HG02610 (cell line): ENCODE data around the gene PPP2R3A.
A peak's percentile ranks its signal among the peaks of the same experiment; 100 is the strongest.
"Not testable (repeated sequence)": the region's sequence is repeated elsewhere in the genome, so short reads cannot be mapped to it uniquely, and the experiment has no call there.

ENCODE experiments used
- ATAC-seq: cut with Tn5 transposase; IDR thresholded peaks from one replicate; pipeline ENCODE4 v1.9.1; 2021; ENCODE audit warnings: mild to moderate bottlenecking, moderate library complexity; ENCODE audit not compliant: unreplicated experiment

The PPP2R3A gene, protein sequence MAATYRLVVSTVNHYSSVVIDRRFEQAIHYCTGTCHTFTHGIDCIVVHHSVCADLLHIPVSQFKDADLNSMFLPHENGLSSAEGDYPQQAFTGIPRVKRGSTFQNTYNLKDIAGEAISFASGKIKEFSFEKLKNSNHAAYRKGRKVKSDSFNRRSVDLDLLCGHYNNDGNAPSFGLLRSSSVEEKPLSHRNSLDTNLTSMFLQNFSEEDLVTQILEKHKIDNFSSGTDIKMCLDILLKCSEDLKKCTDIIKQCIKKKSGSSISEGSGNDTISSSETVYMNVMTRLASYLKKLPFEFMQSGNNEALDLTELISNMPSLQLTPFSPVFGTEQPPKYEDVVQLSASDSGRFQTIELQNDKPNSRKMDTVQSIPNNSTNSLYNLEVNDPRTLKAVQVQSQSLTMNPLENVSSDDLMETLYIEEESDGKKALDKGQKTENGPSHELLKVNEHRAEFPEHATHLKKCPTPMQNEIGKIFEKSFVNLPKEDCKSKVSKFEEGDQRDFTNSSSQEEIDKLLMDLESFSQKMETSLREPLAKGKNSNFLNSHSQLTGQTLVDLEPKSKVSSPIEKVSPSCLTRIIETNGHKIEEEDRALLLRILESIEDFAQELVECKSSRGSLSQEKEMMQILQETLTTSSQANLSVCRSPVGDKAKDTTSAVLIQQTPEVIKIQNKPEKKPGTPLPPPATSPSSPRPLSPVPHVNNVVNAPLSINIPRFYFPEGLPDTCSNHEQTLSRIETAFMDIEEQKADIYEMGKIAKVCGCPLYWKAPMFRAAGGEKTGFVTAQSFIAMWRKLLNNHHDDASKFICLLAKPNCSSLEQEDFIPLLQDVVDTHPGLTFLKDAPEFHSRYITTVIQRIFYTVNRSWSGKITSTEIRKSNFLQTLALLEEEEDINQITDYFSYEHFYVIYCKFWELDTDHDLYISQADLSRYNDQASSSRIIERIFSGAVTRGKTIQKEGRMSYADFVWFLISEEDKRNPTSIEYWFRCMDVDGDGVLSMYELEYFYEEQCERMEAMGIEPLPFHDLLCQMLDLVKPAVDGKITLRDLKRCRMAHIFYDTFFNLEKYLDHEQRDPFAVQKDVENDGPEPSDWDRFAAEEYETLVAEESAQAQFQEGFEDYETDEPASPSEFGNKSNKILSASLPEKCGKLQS (N-terminal part only)

DNA sequence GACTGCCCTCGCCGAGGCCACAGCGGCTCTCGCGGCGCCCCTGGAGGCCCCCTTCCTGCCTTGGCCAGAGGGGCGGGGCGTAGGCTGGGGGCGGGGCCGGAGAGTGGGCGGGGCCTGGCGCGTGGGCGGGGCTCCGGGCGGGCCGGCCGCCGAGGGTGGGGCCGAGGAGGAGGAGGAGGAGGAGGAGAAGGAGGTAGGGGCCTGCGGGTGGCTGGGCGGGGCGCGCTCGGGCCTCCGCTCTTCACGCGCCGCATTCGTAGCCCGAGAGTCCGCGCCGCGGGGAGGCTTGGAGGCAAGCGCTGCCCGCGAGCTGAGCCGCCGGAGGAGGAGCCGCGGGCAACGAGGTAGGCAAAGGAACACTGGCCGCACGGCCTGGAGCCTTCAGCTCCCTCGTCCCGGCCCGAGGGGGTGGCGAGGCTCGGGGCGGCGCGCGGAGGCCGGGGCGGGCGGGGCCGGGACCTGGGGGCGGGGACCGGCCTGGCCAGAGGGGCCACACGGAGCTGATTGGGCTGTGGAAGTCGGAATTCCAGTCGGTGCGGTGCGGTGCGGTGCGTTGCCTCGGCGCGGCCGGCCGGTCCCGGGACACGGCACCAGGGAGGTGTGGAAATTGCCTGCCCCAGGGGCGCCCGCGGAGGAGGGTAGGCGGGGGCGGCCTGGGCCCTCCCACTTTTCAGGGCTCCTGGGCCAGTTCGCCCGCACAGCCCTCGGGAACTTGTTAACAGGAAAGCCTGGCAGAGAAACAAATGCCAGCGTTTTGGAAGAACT, at the start of gene PPP2R3A:
Gene PPP2R3A, plus strand, starts transcription at position 223 of the 765 bp plus-strand sequence. CDS start 35,771 bp downstream, outside the sequence.
- ATAC-seq: peak; percentile 66

DNA sequence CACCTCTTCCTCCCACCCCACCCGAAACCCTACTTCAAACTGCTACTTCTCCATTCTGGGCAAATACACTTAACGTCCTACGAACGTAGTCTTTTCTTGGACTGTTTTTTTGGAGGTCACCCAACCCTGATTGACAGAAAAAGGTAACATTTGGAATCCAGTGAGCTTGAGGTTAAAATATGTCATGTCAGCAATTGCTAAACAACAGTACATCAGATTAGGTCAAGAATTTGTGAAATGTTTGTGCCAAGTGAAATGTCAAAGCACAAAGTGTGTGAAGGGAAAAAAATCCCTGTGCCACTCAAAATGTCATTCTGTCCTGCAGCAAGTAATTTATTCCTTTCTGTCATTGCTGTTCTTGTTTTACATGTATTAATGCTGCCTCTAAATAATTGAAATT, 49.2 kb upstream of the PPP2R3A start:
- ATAC-seq: no peak

DNA sequence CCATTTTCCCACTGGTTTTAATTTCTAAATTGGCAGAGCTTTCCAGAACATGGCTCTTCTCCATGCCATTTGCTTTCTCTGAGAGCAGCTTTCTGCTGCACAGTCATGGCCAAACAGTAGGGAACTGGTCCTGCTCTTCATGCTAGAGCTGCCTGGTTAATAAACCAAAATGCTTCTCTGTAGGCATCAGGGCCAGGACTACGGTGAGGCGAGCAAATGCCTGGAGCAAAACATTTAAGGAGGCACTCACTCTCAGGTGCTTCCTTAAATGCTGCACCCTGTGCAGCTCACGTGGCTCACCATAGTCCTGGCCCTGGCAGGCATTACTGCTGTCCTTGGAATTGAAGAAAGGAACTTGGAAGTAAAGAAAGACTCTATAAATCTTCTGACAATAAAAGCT, 48.5 kb upstream of the PPP2R3A start:
- ATAC-seq: no peak

DNA sequence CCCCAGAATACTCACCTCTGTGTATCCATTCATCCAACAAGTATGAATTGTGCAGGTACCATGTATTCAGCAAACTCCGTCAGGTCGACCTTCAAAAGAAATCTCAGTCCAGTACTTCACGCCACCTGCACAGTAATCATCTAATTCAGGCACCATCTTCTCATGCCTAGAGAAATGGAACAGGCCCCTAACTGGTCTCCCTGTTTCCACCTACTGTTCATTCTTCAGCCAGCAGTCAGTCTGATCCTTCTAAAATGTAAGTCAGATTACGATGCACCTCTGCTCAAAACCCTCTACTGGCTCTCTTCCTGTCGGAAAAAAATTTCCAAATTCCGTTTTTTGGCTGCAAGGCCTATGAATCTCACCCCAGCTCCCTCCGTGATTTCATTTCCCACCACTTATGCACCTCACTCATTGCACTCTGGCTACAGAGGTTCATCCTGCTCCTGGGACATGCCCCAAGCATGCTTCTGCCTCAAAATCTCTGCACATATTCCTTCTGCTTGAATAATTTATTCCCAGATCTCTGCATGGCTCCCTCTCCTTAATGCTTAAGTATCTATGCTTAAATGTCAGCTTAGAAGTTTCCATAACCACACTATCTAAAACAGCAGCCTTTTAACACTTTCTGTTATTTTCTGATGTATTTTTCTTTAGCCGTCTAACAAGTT, 47.5 kb upstream of the PPP2R3A start:
- no peak for ATAC-seq

DNA sequence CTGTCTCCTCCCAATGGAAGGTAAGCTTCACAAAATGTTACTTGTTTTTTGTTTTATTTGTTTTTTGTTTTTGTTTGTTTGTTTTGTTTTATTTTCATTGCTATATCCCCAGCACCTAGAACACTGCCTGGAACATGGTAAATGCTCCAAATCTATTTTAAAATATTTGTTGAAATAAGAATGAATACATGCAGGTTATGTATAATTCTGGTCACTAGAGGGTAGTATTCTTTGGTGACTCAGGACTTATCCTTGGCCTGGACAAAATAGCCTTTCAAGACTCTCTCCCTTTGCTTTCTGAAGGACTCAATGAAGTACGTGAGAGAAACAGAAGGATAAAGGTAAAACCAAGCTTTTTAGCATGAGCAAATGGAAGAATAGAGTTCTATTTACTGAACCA, 46.9 kb upstream of the PPP2R3A start:
- ATAC-seq: no peak

DNA sequence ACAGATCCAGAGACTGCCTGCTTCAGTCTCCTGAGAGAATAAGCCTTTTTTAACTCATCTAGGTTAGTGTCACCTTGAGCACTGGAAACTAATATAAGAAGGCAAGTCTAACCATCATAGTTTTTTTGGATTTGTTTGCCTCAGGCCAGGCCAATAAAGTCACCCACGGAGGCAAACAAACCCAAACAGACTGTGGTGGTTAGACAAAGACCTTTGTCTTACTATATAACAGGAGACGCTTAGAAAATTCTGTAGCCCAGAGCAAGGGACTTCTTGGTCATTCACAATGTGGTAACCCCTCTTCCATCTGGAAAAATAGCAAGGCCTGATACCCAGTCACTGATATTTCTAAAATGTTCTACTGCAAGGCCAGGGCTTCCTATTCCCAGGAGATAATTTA, 45.3 kb upstream of the PPP2R3A start:
- ATAC-seq: no peak

DNA sequence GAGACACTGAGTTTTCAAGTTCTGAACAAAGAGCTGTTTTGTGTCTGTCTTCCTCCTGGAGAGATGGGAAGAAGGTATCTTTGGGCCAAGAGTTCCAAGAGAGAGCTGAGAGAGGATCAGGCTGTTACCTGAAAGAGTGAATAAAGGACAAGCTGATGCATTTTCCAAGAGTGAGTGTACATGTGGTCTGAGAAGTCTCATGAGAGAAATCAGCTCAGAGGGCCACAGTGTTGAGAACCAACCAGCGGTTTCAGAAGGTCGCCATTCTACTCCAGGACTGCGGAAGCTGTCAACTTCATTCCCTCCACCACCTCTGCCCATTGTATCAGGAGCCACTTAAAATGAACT, 42.7 kb upstream of the PPP2R3A start:
- ATAC-seq: no peak

DNA sequence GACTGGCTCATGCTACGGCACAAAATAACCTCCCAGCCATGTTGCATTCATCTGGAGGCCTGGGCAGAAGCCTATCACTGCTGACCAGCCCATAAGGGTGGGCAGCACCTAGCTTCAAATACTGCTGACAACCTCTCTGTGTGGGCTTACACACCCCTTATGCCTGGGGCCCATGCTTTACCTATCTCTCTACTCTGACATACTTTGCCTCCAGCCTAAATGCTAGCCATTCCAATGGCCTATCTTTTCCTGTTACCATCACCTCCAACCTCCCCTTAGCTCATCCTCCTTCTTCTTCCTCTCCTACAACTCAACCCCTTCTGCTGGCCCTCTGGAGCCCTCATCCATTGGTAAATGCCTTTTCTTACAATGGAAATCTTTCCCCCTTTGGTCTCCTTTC, 41.0 kb upstream of the PPP2R3A start:
- no peak for ATAC-seq

DNA sequence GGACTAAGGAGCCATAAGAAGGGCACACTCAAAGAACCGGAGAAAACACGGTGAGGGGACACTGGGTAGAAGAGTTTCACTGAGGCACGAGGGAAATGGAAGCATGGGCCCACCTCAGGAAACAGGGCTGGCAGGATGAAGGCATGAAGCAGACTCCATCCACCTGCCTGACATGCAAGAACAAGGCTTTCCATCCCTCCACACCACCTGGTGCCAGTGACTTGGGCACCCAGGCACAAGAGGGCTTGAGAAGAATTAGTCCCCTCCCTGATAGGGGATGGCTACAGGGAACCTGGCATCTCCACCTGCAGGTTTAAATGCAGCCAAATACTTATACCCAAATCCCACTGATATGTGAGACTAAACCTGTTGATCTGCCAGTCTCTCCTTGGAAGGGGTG, 38.9 kb upstream of the PPP2R3A start:
- no peak for ATAC-seq

DNA sequence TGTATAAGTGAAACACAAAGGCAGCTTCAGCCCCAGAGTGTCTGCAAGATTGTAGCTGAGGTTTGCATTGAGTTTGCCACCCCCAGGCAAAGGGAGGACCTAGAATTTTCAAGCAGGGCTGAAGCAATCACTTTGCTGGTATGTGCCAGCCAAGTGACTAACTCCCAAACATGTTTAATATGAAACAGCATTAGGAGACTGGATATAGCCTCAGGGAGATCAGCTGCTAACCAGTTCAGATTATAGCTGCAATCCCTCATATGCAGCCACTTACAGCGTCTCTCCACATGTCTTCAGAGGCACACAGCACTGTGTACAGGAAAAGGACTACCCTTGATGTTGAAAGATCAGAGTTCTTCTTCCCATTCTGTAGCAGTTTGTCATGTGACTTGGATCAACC, 38.4 kb upstream of the PPP2R3A start:
- ATAC-seq: no peak

DNA sequence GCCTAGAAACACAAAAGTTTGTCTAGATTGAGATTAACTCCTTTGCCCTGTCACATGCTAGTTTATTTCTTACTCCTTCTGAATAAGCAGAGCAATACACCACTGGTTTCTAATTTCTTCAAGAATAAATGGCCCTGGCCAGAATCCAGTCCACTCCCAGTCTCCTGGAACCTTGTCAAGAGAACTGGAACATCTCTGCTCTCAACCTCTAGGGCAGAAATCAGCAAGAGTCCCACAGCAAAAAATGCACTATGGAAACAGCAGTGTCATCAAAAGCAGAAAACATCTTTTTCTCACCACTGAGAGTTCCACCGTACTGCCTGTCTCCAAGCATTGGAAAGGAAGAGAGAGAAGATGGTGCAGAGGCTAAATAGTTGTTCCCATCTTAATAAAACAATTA, 35.9 kb upstream of the PPP2R3A start:
- no peak for ATAC-seq

DNA sequence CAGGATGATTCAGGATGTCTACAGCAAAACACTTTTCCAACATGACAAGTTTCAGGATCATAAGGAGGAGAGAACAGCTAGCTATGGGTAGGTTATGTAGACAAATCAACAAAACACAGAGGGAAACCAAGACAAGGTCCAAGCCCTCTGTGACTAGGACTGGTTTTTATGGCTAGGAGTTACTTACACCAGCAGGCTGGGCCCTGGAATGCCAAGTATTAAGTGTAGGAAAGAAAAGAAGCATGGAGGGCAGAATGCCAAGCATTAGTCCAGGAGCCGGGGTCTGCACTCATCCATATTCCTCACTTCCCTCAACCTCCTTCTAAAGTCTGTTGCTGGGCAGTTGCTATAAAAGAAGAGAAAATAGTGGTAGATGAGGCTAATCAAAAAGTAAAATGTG, 35.3 kb upstream of the PPP2R3A start:
- no peak for ATAC-seq

DNA sequence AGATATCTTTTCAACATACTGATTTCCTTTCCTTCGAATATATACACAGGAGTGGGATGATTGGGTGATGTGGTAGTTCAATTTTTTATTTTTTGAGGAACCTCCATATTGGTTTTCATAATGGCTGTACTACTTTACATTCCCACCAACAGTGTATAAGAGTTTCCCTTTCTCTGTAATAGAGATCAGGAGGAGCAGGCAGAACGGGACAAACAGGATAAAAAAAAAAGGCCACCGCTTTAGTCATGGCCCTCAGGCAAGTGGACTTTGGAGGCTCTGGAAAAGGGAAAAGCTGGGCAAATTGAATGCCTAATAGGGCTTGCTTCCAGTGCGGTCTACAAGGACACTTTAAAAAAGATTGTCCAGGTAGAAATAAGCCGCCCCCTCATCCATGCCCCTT, 30.4 kb upstream of the PPP2R3A start:
- ATAC-seq: not testable (repeated sequence)

DNA sequence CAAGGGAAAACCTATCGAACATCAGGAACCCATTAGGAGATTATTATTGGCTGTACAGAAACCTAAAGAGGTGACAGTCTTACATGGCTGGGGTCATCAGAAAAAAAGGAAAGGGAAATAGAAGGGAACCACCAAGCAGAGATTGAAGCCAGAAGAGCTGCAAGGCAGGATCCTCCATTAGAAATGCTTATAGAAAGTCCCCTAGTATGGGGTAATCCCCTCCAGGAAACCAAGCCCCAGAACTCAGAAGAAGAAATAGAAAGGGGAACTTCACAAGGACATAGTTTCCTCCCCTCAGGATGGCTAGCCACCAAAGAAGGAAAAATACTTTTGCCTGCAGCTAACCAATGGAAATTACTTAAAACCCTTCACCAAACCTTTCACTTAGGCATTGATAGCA, 27.8 kb upstream of the PPP2R3A start:
- not testable (repeated sequence) for ATAC-seq

DNA sequence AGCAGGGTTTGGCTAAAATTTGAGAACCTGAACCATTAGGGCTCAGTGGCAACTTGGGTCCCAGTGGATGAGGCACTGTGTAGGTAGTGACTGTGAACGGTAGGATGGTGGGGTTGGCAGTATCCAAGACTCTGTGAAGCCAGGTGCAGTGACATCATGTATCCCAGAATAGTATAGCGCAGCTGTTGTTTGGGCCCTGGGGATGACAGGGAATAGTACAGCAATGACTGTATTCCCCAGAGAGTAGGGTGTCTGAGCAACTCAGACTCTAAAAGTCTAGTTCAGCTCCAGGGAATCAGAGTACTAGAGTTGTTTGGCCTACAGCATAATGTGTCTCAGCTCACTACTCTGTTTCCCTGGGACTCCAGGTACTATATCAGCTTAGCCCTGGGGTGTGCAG, 20.7 kb upstream of the PPP2R3A start:
- no peak for ATAC-seq

DNA sequence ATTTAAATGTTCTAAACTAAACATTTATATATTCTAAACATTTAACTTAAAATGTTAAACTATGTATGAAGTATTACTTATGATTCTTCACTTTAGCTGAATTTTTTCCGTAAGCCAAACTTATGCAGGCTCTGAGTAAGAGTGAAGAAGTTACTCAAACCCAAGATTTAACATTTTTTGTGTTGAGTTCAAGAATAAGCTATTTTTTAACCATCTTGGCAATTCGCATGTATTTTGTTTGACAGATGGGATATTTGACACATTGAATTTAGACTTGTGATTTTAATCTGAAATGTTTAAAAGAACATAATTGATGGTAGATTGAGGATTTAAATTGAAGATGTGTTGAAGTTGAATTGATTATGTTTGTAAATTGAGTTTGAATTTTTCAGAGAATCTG, 14.6 kb upstream of the PPP2R3A start:
- no peak for ATAC-seq

DNA sequence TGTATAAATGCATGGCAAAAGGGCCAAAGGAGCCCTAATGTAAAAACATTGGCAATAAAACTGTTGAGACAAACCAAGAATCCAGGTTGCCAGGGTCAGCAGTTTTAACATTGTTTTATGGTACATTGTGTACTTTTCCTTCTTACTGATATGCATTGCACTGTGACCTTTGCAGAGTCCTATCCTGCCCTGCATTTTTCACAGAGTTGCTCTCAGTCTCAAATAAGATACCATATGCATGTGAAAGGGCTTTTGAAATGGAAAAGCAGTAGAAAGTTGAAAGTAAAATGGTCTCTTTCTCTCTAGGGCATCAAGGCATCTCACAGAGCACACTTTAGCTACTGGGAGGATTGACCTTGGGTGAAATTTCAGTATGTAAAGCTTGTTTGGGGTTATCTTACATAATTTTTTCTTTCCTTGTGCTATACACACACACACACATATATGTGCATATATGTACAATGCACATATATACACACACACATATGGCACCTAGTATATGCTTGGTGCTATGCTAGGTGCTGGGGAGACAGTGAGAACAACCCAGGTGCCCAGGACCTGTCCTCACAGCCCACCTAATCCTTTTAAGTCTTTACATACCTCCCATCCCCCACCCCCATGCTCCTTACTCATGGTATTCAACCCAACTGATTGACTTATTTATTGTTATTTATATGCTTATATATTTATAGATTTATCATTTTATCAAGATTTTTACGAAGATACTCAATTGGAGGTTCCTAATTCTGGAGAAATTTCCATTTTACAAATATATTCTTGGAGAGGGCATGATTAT, 1.2 kb upstream of the PPP2R3A start:
- ATAC-seq: no peak

DNA sequence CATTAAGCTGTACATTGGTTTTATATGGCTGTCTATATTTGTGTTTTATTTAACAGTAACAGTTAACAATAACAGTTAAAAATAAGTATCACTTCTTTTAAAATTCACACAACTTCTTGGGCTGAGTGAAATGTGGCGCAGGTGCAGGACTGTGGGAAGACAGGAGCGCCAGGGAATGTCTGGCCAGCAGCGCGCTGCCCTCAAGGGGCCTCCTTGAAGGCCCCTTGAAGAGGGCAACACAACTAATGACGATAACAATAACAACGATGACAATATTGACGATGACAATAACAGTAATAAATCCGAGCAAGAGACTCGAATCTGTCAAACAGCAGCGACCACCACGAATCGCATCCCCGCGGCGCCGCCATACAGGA, 411 bp upstream of the PPP2R3A start:
- ATAC-seq: no peak

DNA sequence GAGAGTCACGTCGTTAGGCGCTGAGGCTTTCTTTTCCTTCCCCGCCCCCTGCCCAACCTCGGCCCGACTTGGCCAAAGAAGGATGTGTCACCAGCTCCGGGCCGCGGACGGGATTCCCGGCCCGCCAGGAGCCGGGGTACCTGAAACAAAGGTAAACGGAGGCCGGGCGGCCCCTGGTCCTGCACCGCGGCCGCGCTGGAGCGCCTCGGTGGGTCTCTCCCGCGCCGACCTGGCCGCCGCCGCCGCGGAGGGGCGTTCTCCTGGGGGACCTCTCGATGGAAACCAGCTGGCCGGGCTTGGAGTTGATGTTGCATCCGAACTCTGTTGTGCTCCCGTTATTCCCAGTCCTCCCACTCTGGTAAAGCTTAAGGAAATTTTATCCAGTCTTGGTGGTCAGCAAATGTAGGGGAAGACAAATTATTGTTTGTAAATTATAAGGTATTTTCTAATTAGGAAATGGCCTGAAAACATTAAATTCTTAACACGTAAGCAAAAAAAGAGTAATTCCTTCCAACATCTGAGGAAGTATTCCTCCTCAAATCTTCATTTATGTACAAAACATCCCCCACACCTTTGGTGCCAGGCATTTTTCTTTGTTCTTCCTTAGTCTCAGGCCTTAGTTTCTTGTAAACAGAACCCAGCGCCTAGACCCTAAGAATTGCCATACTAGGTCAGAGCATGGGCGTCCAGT, 888 bp downstream of the PPP2R3A start:
- no peak for ATAC-seq
